Activated naive CD4-positive, alpha-beta T cell treated with anti-CD3 and anti-CD28 coated beads, Interleukin-2, amount 50 U/mL, for 72 hours (primary cell): ENCODE measurements around the gene YWHAE. TPM values are rescaled to one million over a fixed set of nuclear protein-coding genes. Genes with fewer than 3 reads are reported as not detected.

Experiments
- total RNA-seq, 2 donors: library from RNA; stranded (reverse); gene quantifications; one replicate each; pipeline ENCODE4 v1.2.3, GENCODE V29; 2022

Gene YWHAE
- total RNA-seq, 2 donors from 2014 or later = 301 to 497 TPM

Other genes with a start within 250 kb of the YWHAE start
- gene ABR, start 220.2 kb downstream of the YWHAE start, total RNA-seq = 10 to 100 TPM; 36.0 to 45.8 TPM
- not detected for gene BHLHA9, start 129.8 kb downstream of the YWHAE start, total RNA-seq
- gene TRARG1, start 120.6 kb downstream of the YWHAE start, total RNA-seq = under 1 TPM in 1 of 2 donors, not detected in 1; 0.08 TPM
- gene CRK, start 56.0 kb upstream of the YWHAE start, total RNA-seq = 10 to 100 TPM; 12.5 to 17.7 TPM
- 10 to 100 TPM; 10.6 to 32.2 TPM for gene MYO1C, start 92.5 kb upstream of the YWHAE start, total RNA-seq
- gene INPP5K, start 116.4 kb upstream of the YWHAE start, total RNA-seq = 10 to 100 TPM; 20.7 to 35.1 TPM
- 10 to 100 TPM; 13.8 to 39.2 TPM for gene PITPNA, start 162.6 kb upstream of the YWHAE start, total RNA-seq
- under 1 TPM; 0.57 to 0.62 TPM for gene SLC43A2, start 228.6 kb upstream of the YWHAE start, total RNA-seq
- gene SCARF1, start 245.5 kb upstream of the YWHAE start, total RNA-seq = 1 to 10 TPM; 1.1 to 2.3 TPM
- gene RILP, start 249.6 kb upstream of the YWHAE start, total RNA-seq = 1 to 10 TPM; 1.7 to 2.5 TPM